Loucy (cell line): ENCODE data around the gene LMAN1L.

ENCODE experiments used
- EZH2phosphoT487 ChIP-seq: fragments of 200-600 bp; IDR thresholded peaks from 2 replicates; pipeline ENCODE4 v1.6.1; 2018; ENCODE audit warnings: antibody characterized with exemption, mild to moderate bottlenecking, moderate library complexity, borderline replicate concordance
- TF ChIP-seq, protein P1 (sequence below): fragments of 200-600 bp; sonication (generic); conservative IDR thresholded peaks from 2 replicates; pipeline ENCODE4 v1.5.1; 2014; ENCODE audit warnings: mild to moderate bottlenecking, antibody characterized with exemption, low read length

DNA sequence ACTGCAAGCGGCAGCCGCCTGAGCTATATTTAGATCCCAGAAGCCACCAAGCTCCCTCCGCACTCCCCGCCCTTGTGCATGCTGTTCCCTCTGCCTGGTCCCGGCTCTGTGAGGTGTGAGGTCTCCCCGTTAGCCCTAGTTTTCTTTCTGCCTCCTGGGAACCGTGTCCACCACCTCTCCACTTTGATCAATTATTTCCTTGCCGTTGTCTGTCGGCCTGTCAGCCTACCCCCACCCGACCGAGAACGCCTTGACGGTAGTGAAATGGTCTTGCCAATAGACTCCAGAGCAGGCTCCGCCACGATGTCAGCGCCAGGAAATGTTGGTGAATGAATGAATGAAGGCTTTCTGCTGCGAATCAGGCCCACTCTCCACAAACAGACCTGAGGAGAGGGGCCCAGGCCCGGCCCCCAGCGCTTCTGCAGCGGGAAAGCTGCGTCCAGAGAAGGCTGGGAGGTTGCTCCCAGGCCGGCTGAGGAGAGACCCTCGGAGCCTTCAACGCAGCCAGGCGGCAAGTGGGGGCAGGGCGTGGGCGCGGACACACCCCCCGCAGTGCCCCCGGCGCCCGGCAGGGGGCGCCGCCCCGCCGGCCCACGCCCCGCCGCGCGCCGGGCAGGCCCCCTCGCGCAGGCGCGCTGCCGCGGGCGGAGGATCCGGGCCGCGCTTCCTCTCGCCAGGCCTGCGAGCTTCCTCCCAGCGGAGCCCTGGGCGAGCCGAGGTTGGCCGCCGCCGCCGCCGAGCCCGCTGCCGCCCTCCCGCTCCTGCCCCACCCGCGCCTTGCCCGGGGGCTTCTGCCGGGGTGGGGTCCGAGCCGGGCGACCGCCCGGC lies 31.0 kb upstream of the LMAN1L start, which contains the start of gene CSK:
- TF ChIP-seq, protein P1, sequence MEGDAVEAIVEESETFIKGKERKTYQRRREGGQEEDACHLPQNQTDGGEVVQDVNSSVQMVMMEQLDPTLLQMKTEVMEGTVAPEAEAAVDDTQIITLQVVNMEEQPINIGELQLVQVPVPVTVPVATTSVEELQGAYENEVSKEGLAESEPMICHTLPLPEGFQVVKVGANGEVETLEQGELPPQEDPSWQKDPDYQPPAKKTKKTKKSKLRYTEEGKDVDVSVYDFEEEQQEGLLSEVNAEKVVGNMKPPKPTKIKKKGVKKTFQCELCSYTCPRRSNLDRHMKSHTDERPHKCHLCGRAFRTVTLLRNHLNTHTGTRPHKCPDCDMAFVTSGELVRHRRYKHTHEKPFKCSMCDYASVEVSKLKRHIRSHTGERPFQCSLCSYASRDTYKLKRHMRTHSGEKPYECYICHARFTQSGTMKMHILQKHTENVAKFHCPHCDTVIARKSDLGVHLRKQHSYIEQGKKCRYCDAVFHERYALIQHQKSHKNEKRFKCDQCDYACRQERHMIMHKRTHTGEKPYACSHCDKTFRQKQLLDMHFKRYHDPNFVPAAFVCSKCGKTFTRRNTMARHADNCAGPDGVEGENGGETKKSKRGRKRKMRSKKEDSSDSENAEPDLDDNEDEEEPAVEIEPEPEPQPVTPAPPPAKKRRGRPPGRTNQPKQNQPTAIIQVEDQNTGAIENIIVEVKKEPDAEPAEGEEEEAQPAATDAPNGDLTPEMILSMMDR = peak; percentile 31; the same call in 1 of the 2 replicates
- no peak for TF ChIP-seq EZH2phosphoT487
